GM18517 (cell line): ENCODE measurements around the gene SCD5.

Experiments used
- ATAC-seq: cut with Tn5 transposase; IDR thresholded peaks from one replicate; pipeline ENCODE4 v1.9.1; 2021; ENCODE audit warnings: mild to moderate bottlenecking, moderate library complexity; ENCODE audit not compliant: unreplicated experiment

Gene SCD5

GRCh38 chr4:82642331-82642730, 156.3 kb downstream of the SCD5 start:
- no peak for ATAC-seq

- ATAC-seq, result no peak
These were observed 158.1 kb downstream of the SCD5 start for GRCh38 chr4:82640540-82640939.

- ATAC-seq, result no peak
These were observed 158.6 kb downstream of the SCD5 start for GRCh38 chr4:82639971-82640370.

- no peak for ATAC-seq
These were observed 160.1 kb downstream of the SCD5 start for GRCh38 chr4:82638479-82638878.

- no peak for ATAC-seq
These were observed 168.5 kb downstream of the SCD5 start for GRCh38 chr4:82630079-82630478.

- ATAC-seq, result no peak
These were observed 169.2 kb downstream of the SCD5 start for GRCh38 chr4:82629238-82630000.

- no peak for ATAC-seq
These were observed 172.2 kb downstream of the SCD5 start for GRCh38 chr4:82626251-82626868.

- ATAC-seq, result no peak
These were observed 173.8 kb downstream of the SCD5 start for GRCh38 chr4:82624819-82625218.

- ATAC-seq, result no peak
These were observed 175.4 kb downstream of the SCD5 start for GRCh38 chr4:82623121-82623683.

- no peak for ATAC-seq
These were observed 177.3 kb downstream of the SCD5 start for GRCh38 chr4:82621251-82621650.

GRCh38 chr4:82620126-82620735, 178.4 kb downstream of the SCD5 start:
- ATAC-seq, result no peak

GRCh38 chr4:82618103-82618720, 180.4 kb downstream of the SCD5 start:
- ATAC-seq, result no peak

GRCh38 chr4:82614838-82615449, 183.7 kb downstream of the SCD5 start:
- no peak for ATAC-seq

- no peak for ATAC-seq
These were observed 185.5 kb downstream of the SCD5 start for GRCh38 chr4:82613121-82613520.

GRCh38 chr4:82611982-82612381, 186.6 kb downstream of the SCD5 start:
- no peak for ATAC-seq

GRCh38 chr4:82611527-82611926, 187.1 kb downstream of the SCD5 start:
- no peak for ATAC-seq

GRCh38 chr4:82610041-82610440, 188.6 kb downstream of the SCD5 start:
- no peak for ATAC-seq

- ATAC-seq, result no peak
These were observed 192.0 kb downstream of the SCD5 start for GRCh38 chr4:82606622-82607021.

GRCh38 chr4:82604522-82604921, 194.1 kb downstream of the SCD5 start:
- ATAC-seq, result no peak

- no peak for ATAC-seq
These were observed 197.2 kb downstream of the SCD5 start for GRCh38 chr4:82601242-82602015.
